ENCODE results near the gene CRB3.
A peak's percentile ranks its signal among the peaks of the same experiment; 100 is the strongest.

Gene CRB3

DNA sequence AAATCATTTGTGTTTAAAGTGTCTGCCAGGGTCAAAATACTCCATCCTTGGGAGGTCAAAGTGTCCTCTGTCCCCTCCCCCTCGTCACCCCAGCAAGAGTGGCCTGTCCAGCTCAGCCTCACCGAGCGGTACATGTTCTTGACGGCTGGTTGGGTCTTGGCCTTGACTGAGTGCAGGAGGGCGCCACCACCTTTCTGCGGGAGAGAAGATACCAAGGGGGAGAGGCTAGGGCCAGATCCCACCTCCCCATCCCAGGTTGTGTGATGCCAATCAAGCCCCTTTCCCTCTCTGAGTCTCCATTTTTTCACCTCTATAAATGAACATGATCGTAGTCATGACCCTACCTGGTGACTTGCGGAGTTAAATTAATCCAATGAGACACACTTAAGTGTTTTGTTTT is 6.1 kb downstream of the CRB3 start:
- DNase-seq = no peak

DNA sequence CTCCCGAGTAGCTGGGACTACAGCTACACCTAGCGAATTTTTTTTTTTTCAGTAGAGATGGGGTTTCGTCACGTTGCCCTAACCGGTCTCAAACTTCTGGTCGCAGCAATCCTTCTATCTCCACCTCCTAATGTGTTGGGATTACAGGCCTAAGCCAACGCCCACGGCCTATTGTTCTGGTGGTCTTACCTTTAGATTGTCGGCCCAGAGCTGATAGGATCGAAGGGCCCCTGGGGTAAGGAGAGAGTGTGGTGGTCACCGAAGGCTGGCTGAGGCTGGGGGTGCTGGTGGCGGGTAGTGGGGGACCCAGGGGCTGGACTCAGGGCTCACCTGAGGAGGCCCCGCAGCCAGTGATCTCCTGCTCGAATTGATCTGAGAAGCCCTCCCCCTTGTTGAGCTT is 7.0 kb downstream of the CRB3 start:
- DNase-seq = no peak

DNA sequence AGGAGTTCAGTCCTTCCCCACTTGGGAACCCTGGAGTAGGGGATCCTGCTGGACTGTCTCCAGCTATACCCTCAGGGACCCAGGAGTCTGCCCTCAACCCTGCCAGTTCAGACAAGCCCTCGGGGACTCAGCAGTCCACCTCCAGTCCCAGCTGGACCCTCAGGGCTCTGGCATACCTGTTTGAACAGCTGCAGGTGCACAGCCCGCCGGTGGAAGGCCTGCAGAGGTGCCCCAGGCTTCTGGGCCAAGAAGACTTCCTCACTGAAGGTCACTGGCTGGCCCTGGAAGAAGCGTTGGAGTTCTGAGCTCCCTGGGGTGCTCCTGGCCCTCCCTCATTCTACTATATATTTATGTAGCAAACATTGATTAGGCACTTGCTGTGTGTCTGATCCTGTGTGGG is 8.6 kb downstream of the CRB3 start:
- DNase-seq = no peak

DNA sequence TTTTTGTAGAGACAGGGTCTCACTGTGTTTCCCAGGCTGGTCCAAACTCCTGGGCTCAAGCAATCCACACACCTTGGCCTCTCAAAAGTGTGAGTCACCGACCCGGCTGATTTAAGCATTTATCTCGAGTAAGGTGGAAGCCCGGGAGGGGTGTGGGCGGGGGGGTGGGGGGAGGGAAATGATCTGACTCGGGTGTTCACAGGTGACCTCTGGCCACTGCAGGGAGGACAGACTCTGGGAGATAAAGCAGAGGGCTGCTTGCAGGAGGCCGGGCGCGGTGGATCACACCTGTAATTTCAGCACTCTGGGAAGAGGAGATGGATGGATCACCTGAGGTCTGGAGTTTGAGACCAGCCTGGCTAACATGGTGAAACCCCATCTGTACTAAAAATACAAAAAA is 9.6 kb downstream of the CRB3 start:
- DNase-seq = no peak

DNA sequence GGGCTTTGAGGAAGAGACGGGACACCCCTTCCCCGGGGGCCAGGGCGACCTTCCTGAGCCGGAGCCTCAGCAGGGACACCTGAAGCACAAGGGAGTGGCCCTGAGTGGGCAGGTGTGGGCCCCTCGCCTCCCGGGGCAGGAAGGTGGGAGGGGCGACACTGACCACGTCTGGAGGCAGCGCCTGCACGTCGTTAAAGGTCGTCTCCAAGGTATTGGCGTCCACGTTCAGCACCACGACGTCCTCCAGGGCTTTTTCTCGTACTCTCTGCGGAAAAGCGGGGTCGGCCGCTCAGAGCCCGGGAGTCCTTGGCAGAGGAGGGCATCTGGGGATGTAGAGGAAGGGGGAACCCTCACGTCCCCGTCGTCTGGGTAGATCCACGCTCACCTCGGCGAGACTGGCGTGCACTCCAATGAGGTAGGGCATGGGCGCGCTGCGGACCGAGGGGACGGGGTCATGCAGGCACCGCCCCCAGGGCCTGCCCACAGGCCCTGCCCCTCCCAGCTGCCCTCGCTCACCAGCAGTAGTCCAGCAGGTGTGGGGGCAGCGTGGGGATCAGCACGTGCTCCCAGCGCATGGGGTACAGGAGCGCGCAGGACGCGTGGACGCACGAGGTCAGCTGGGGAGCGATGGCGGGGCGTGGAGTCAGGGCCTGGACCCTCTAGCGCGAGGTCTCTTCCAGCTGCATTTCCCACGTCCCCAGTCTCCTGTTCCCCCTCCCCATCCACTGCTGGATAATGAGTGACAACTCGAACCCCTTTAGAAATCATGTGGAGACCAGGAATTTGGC is 11.4 kb downstream of the CRB3 start:
- no peak for DNase-seq

DNA sequence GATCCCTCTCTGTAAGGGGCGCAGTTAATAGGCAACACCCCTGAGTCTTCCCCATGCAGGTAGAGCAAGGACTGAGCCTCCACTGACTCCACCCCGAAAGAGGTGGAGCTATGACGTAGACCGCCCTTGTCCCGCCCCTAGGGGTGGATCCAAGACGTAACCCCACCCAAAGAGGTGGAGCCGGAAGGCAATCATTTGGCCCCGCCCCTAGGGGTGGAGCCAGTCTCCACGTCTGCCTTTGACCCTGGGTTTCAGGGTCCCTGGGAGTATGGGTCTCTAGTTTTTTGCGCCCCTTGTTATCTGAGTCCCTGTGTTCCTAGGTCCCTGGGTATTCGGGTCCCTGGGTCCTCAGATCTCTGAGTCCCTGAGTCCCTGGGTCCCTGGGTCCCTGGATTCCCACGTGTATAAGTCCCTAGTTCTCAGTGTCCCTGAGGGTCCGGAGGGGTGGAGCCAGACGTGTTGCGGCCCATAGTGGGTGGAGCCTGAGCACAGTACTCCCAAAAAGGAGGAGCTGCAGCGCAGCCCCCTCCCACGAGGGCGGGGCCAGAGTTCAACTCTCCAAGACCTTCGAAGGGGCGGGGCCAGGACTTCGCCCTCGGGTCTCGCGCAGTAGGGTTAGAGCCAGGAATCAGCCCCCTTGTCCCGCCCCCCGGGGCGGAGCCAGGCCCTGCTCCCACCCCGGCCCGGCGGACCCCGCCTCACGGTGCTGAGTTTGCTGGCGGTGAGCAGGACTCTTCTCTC is 12.3 kb downstream of the CRB3 start:
- peak; percentile 85 to 96 for DNase-seq

DNA sequence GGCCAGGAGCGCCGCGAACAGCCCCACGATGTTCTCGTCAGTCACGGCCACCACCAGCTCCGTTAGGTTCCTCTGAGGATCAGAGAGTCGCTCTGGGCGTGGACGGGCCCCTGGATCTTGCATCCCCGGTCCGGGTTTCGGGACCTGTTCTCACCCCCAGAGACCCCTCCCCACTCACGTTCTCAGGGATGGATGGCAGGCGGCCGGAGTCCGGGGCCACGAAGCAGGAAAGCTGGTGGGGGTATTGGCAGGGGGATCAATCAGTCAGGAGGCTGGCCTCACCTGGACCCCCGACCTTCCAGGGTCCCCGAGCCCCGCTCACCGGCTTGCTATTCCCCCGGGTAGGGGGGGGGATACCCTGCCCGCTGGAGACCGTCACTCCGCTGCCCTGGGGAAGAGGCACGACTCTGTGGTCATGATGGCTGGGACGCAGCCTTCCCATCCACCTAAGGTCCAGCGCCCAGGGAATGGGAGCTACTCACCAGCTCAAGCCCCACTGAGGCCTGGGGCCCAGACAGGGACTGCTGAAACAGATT is 12.9 kb downstream of the CRB3 start:
- no peak for DNase-seq

DNA sequence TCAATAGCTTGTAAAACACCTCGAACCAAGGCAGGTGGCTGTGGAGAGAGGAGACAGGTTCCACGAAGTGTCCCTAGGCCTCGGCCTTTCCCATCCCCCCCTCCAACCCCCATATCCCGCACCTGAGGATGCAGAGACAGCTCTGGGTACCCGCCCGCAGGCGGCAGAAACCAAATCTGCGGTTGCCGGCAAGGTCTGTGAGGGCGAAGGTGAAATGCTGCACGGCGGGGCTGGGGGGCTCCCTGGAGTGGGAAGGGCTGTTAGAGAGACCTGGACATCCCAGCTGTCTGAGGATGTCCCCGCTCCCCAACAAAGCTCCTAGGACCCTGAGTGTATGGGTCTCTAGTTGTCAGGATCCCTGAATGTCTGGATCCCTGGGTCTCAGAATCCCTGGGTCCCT is 14.7 kb downstream of the CRB3 start:
- no peak for DNase-seq

DNA sequence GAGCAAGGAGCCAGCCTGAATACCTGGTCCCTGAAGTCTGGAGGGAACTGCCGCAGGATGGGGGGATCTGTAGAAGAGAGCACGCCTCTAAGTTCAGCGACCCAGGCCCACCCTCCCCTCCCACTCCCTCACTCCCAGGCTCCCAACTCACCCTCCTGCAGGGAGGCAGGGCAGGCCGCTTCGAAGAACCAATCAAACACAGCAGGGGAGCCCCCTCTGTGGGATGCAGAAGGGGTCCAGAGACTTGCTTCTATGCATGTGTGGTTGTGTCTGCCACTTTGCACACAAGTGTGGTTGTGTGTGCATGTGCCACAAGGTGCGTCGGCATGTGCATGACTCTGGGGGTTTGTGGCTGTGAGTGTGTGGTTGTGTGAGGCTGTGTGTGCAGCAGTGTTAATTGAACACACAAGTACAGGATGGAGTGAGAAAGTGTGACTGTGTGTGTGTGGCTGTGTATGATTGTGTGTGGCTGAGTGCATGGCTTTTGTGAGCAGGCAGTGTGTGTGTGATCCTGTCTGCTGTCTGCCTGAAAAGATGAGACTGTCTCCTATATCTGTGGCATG is 15.8 kb downstream of the CRB3 start:
- DNase-seq = no peak

DNA sequence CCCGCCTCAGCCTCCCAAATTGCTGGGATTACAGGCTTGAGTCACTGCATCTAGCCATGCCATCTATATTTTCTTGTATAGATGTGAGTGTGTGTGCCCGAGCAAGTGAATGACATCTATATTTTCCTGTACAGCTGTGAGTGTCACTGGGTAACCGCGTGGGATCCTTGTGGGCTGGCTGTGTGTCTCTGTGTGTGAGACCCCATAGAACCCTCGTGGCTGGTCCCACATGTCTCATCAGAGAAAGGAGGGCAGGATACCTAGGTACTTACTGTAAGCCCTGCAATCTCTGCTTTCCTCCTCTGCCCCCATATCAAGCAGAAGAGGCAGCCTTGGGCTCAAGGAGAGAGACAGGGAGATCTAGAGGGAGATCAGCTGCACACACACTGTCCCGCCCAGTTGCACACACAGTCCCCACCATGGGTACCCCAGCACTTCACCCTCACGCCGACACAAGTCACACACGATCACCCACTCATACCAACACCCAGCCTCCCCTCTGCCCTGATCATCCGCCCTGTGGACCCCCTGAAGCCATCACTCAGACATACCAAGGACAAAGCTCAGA is 16.9 kb downstream of the CRB3 start:
- no peak for DNase-seq

DNA sequence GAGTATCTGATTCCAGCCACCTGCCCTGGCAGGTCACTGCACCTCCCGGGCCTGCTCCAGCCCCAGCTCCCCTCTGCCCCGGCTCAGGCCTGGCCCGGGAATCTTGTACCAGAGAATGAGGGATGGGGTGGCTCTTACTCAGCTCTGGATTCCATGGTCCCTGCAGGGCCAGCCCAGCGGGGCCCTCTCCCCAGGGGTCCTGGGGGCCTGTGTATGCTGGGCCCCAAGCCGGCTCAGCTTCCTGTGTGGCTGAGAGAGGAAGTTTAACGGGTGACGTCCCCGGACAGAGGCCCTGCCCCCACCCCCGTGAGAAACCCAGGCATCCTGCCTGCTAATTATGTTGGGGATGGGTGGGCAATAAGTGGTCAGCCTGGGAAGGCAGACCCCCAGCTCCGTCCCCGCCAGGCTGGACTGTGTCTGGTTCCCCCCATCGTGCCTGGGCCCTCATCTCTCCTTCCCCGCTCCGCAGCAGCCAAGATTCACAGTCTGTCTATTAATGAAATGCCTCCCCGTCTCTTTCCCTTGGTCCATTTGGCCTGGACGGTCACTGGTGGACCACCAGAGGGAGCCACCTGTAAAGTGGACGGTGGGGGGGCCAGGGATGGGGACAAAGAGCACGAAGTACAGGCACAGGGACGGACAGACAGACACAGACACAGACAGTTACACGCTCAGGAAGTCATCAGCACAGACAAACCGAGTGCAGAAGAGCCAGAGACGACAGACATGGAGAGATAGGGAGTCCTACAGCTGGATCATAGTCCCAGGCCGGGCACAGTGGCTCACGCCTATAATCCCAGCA is 17.7 kb downstream of the CRB3 start, which contains the start of gene DENND1C:
TSS of gene DENND1C (minus strand) at position 247 of the 802 bp plus-strand sequence. CDS start at position 155, 92 bp downstream.
- DNase-seq = peak in 1 of 2 experiments; percentile 3

DNA sequence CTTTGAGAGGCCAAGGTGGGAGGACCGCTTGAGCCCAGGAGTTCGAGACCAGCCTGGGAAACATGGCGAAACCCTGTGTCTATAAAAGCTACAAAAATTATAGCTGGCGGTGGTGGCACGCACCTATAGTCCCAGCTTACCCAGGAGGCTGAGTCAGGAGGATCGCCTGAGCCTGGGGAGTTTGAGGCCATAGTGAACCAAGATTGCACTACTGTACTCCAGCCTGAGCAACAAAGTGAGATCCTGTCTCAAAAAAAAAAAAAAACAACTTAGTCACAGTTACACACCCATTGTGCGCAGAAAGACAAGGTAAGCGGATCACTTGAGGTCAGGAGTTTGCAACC is 18.2 kb downstream of the CRB3 start:
- DNase-seq = no peak

DNA sequence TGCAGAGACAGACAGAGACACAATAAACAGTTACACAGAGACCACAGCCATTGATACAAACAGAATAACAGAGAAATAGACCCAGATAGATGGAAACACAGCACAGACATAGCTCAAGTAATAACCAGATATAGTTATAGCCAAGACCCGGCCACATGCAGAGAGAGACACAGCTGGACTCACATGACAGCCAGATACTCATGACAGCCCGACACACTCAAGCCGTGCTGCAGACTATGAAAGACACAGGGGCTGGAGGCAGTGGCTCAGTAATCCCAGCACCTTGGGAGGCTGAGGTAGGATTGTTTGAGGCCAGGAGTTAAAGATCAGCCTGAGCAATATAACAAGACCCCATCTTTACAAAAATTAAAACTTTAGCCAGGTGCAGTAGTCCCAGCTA is 19.2 kb downstream of the CRB3 start:
- DNase-seq = no peak

DNA sequence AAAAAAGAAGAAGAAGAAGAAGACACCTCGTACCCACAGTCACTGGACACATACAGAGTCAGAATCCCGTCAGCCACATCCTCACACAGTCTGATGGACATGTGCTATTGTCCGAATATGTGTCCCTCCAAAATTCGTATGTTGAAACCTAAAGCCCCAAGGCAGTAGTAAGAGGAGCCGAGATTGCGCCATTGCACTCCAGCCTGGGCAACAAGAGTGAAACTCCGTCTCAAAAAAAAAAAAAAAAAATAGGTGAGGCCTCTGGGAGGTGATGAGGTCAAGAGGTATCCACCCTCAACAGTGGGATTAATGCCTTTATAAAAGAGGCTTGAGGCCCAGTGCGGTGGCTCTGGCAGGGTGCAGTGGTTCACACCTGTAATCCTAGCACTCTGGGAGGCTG is 20.2 kb downstream of the CRB3 start:
- no peak for DNase-seq

DNA sequence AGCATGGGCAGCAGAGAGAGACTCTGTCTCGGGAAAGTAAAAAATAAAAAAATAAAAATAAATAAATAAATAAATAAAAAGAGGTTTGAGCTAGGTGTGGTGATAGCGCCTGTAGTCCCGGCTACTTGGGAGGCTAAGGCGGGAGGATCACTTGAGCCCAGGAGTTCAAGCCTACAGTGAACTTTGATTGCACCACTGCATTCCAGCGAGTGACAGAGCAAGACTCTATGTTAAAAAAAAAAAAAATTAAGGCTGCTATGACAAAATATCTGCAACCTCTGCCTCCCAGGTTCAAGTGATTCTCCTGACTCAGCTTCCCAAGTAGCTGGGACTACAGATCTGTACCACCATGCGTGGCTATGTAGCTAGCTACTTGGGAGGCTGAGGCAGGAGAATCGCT is 20.8 kb downstream of the CRB3 start:
- DNase-seq = no peak

DNA sequence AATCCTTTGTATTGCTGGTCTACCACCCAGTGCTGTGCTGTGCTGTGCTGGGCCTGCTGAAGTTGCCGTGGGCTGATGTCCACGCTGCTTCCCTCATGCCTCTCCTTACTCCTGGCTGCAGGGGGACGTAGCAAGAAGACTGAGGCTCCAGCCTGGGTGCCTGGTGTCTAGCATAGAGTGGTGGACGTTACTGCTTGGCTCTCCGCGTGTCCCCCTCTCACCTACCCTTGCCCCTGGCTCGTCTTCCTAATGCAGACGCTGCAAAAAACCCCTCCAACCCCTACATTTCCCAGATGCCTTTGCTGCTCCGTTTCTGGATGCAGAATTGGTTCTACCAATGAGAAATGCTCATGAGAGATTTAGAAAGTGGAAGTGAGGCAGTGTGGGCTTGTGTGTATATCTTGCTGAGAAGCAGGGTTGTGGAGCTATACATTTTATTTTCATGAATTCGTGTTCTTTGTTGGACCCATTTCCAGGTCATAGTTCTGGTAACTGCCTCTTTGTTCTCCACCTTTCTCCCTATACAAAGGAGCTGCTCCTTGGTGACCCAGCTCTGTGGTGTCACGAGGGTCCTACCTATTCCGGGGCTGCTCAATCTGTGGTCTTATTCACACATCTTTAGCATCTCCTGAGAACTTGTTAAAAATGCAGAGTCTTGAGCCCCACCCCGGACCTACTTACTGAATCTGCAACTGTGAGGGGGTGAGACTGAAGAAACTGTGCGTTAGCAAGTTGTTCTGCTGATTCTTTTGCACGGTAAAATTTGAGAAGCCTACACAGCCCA is 25.4 kb downstream of the CRB3 start:
- DNase-seq = no peak

DNA sequence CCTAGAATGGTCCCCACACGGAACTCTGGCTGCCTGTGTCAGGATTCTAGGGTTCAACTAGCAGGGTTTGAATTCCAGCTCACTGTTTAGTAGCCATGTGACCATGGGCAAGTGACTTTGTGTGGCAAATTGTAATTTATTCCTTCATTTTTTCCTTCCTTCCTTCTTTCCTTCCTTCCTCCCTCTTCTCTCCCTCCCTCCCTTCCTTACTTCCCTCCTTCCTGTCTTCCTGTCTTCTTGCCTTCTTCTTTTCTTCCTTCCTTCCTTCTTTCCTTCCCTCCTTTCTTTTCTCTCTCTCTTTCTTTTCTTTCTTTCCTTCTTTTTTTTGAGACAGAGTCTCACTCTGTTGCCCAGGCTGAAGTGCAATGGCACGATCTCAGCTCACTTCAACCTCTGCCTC is 26.1 kb downstream of the CRB3 start:
- DNase-seq = no peak

DNA sequence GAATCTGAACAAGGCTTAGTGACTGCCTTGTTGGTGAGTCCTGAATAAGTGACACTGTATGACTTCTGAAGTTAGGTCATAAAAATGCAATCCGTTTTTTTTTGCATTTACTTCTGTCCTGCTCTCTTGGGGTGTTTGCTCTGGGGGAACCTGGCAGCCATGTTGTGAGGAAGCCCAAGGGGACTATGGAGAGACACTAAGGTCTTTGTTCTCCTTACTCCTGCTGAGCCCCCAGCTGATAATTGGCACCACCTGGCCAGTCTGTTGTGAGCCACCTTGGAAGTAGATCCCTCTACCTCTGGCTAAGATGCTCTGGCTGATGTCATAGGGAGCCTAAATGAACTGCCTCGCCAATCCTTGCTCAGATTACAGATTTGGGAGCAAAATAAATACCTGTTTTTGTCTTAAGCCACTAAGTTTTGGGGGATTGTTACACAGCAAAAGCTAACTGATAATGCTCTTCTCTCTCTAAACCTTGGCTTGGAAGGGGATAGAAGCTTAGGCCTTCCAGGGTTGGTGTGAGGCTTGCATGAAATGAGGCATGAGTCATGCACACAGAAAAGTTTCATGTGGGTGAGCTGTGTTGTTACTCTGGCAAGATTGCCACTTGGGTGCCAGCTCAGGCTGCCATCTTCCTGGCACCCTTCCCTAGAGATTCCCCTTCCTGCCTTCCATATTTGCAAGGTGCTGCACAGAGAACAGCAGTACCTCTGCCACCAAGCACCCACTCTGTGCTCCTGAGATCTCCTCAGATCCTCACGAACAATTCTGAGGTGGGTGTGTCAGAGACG is 27.9 kb downstream of the CRB3 start:
- no peak for DNase-seq

DNA sequence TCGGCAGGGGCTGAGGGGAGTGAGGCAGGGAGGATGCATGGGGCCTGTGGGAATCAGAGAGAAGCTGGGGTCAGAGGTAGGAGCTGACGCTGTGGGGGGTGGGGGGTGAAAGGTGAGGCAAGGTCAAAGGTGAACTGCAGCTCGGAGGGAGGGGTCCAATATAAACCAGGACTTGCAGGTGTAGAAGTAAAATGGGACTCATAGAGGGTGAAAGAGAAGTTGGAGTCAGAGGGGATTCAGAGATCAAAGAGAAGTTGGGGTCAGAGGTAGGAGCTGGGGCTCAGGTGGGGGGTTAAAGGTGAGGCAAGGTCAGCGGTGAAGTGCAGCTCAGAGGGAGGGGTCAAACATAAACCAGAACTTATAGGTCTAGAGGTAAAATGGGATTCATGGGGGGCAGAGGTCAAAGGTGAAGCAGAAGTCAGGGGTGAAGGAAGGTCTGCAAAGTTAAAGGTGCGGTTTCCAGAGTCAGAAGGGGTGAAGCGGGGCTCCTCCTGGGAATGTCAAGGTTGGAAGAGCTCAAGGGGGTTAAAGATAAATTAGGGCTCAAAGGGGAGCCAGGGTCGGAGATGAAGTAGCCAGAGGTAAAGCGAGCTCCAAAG is 30.5 kb downstream of the CRB3 start:
- no peak for DNase-seq

DNA sequence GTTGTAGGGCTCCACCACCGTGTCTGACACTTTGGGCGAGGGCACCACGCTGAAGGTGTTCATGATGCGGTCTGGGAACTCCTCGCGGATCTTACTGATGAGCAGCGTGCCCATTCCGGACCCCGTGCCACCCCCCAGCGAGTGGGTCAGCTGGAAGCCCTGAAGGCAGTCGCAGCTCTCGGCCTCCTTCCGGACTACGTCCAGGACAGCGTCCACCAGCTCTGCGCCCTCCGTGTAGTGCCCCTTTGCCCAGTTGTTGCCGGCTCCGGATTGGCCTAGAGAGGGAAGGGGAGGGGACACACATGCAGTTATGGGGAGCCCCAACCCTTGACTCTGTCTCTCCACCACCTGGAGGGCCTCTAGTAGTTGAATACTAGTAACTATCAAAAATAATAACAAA is 31.9 kb downstream of the CRB3 start:
- no peak for DNase-seq
